ENCODE results near the gene GTPBP4. TPM values are rescaled to one million over a fixed set of nuclear protein-coding genes. Genes with fewer than 3 reads are reported as not detected.

GTPBP4 gene
- total and polyA plus RNA-seq, 2 of the 8 experiments (the other 6 are each of a cell fraction or from before 2014, with no cell fraction given) = 16.9 to 98.1 TPM

DNA sequence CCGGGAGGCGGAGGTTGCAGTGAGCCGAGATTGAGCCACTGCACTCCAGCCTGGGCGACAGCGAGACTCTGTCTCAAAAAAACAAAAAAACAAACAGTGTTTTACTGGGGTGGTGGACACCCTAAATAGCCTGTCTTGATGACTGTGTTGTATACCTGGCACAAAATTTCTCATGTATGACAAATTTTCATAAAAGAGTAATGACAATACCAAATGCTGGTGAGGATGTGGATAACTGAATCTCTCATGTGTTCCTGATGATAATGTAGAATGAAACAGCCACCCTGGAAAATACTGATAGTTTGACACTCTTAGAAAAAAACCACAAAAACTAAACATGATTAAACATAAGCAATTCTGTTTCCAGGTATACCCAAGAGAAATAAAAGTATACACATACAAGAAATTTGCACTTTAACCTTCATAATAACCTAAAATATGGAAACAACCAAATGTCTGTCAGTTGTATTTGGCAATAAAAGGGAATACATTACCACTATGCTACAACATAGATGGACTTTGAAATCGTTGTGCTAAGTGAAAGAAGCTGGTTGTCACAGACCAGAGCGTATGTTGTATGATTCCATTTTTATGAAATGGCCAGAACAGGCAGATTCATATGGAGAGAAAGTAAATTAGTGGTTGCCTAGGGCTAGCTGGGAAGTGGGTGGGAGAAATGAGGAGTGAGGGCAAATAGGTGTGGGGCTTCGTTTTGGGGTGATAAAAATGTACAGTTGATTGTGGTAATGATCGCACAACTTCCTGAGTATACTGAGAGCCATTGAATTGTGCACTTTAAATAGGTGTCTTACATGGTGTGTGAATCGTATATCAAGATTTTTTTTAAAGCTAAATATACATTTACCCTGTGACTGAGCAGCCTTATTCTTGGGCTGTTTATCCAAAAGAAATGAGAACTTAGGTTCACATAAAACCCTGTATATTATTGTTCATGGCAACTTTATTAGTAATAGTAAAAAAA is 80.4 kb downstream of the GTPBP4 start (continued):
- TF ChIP-seq POLR2A (IDR thresholded peaks at IDR 0.05; ENCODE audit: control extremely low read depth in 1 of 2, low read depth in 2 of 2, low read length in 2 of 2) (no peak), CHD1 (IDR thresholded peaks at IDR 0.05; ENCODE audit: low read depth, low read length) (no peak), ASH2L (IDR thresholded peaks at IDR 0.05; ENCODE audit: low read length) (no peak), CEBPB (IDR thresholded peaks at IDR 0.05; ENCODE audit: low read depth, low read length) (no peak), CREB1 (IDR thresholded peaks at IDR 0.05) (no peak), TCF12 (IDR thresholded peaks at IDR 0.05; ENCODE audit: low read depth, low read length) (no peak), RNF2 (IDR thresholded peaks at IDR 0.05; ENCODE audit: borderline replicate concordance, low read depth, low read length, missing control alignments, poor library complexity, severe bottlenecking) (no peak), ATF3 (IDR thresholded peaks at IDR 0.05; ENCODE audit: insufficient read depth, low read depth, low read length) (no peak), TEAD4 (IDR thresholded peaks at IDR 0.05; ENCODE audit: low read depth, low read length) (no peak)

Other genes starting within 250 kb of the GTPBP4 start
- gene LARP4B, start 56.7 kb upstream of the GTPBP4 start, total RNA-seq (2021; fragmentation: NEBNext Ultra II Directional; extraction: Animal tissue kit (Norgen Biotek cat#: 25700)) = 78.6 and 82.8 TPM in 2 replicates
- gene LARP4B, start 56.7 kb upstream of the GTPBP4 start, polyA plus RNA-seq (2011; rRNA removed) = 20.1 and 21.7 TPM in 2 replicates
- not detected in 2 replicates for gene IDI2, start 37.4 kb downstream of the GTPBP4 start, total RNA-seq (2021; fragmentation: NEBNext Ultra II Directional; extraction: Animal tissue kit (Norgen Biotek cat#: 25700))
- gene IDI2, start 37.4 kb downstream of the GTPBP4 start, polyA plus RNA-seq (2011; rRNA removed) = not detected in 2 replicates
- gene IDI1, start 60.7 kb downstream of the GTPBP4 start, total RNA-seq (2021; fragmentation: NEBNext Ultra II Directional; extraction: Animal tissue kit (Norgen Biotek cat#: 25700)) = 56.6 and 60.5 TPM in 2 replicates
- gene IDI1, start 60.7 kb downstream of the GTPBP4 start, polyA plus RNA-seq (2011; rRNA removed) = 20.4 and 35.3 TPM in 2 replicates
- gene WDR37, start 68.0 kb downstream of the GTPBP4 start, total RNA-seq (2021; fragmentation: NEBNext Ultra II Directional; extraction: Animal tissue kit (Norgen Biotek cat#: 25700)) = 10.5 and 12.0 TPM in 2 replicates
- gene WDR37, start 68.0 kb downstream of the GTPBP4 start, polyA plus RNA-seq (2011; rRNA removed) = 9.6 and 10.1 TPM in 2 replicates

All from H1 (cell line).